HEK293 (cell line): ENCODE results near the gene KCNG3.

ENCODE experiments used
- CTCF ChIA-PET: fragments of 350-600 bp; formaldehyde crosslinking; extraction: SDS; loops from one replicate; lab custom pipeline; 2021; ENCODE audit warnings: antibody characterized with exemption; lab: Yijun Ruan, JAX
- POLR2A ChIA-PET: fragments of 300-600 bp; formaldehyde crosslinking; extraction: SDS; loops from one replicate; lab custom pipeline; 2020; ENCODE audit warnings: antibody characterized with exemption, inconsistent platforms; lab: Yijun Ruan, JAX
- H3K27ac ChIP-seq: fragments of 200-500 bp; sonication (Bioruptor generic); 2 replicates; pipeline ENCODE4 v1.5.1; 2014; ENCODE audit warnings: low read depth, low read length, control low read depth, inconsistent platforms; ENCODE audit errors: extremely low read depth
- H3K36me3 ChIP-seq, 2 experiments: fragments of 200-500 bp in 1 of 2; sonication (Bioruptor generic) in 1 of 2; 1 replicate in 1 of 2; 2 replicates in 1 of 2; pipeline ENCODE4 v1.5.1; 2014 to 2017; ENCODE audit warnings: inconsistent platforms in 2 of 2, low read length in 2 of 2; ENCODE audit not compliant: control insufficient read depth in 2 of 2, insufficient read depth in 1 of 2
- H3K4me1 ChIP-seq: fragments of 200-500 bp; sonication (Bioruptor generic); 2 replicates; pipeline ENCODE4 v1.5.1; 2014; ENCODE audit warnings: mild to moderate bottlenecking, low read length, inconsistent platforms; ENCODE audit not compliant: control insufficient read depth, insufficient read depth
- H3K4me3 ChIP-seq: 2 replicates; pipeline ENCODE4 v1.5.1; 2011; ENCODE audit warnings: low read depth, mild to moderate bottlenecking, control low read depth, low read length, moderate library complexity
- H3K9me3 ChIP-seq: fragments of 200-500 bp; sonication (Bioruptor generic); 2 replicates; pipeline ENCODE4 v1.5.1; 2014; ENCODE audit warnings: low read depth, low read length, inconsistent platforms; ENCODE audit not compliant: control insufficient read depth, insufficient read depth
- KLF16 ChIP-seq: fragments of 450-650 bp; formaldehyde crosslinking; IDR thresholded peaks from 2 replicates; pipeline ENCODE4 v1.5.1; 2017; ENCODE audit warnings: missing biosample characterization, missing genetic modification characterization
- RBAK ChIP-seq: fragments of 450-650 bp; formaldehyde crosslinking; IDR thresholded peaks from 2 replicates; pipeline ENCODE4 v1.5.1; 2016; ENCODE audit warnings: missing biosample characterization, missing genetic modification characterization
- ZBTB8A ChIP-seq: fragments of 450-650 bp; formaldehyde crosslinking; IDR thresholded peaks from 2 replicates; pipeline ENCODE4 v1.5.1; 2016; ENCODE audit warnings: missing biosample characterization, missing genetic modification characterization
- ZNF10 ChIP-seq: fragments of 450-650 bp; formaldehyde crosslinking; IDR thresholded peaks from 2 replicates; pipeline ENCODE4 v1.5.1; 2017; ENCODE audit warnings: missing biosample characterization, missing genetic modification characterization
- ZNF140 ChIP-seq: fragments of 450-650 bp; formaldehyde crosslinking; IDR thresholded peaks from 2 replicates; pipeline ENCODE4 v1.5.1; 2016; ENCODE audit warnings: missing biosample characterization, missing genetic modification characterization
- ZNF18 ChIP-seq: fragments of 450-650 bp; formaldehyde crosslinking; IDR thresholded peaks from 2 replicates; pipeline ENCODE4 v1.5.1; 2016; ENCODE audit warnings: missing biosample characterization, missing genetic modification characterization
- ZNF529 ChIP-seq: fragments of 450-650 bp; formaldehyde crosslinking; IDR thresholded peaks from 2 replicates; pipeline ENCODE4 v1.5.1; 2017; ENCODE audit warnings: missing genetic modification characterization, missing biosample characterization; ENCODE audit not compliant: insufficient replicate concordance
- ZNF701 ChIP-seq: fragments of 450-650 bp; formaldehyde crosslinking; IDR thresholded peaks from 2 replicates; pipeline ENCODE4 v1.5.1; 2016; ENCODE audit warnings: missing biosample characterization, missing genetic modification characterization
- ZNF776 ChIP-seq: fragments of 450-650 bp; formaldehyde crosslinking; IDR thresholded peaks from 2 replicates; pipeline ENCODE4 v1.5.0; 2017; ENCODE audit warnings: missing biosample characterization, missing genetic modification characterization, borderline replicate concordance
- ZSCAN5A ChIP-seq: fragments of 450-650 bp; formaldehyde crosslinking; IDR thresholded peaks from 2 replicates; pipeline ENCODE4 v1.5.1; 2016; ENCODE audit warnings: missing biosample characterization, missing genetic modification characterization
- TF ChIP-seq, protein P1 (sequence below): fragments of 450-650 bp; formaldehyde crosslinking; IDR thresholded peaks from 2 replicates; pipeline ENCODE4 v1.5.1; 2016; ENCODE audit warnings: missing biosample characterization, missing genetic modification characterization
- TF ChIP-seq, protein P2 (sequence below): fragments of 450-650 bp; formaldehyde crosslinking; IDR thresholded peaks from 2 replicates; pipeline ENCODE4 v1.5.1; 2016; ENCODE audit warnings: missing biosample characterization, missing genetic modification characterization
- TF ChIP-seq, protein P3 (sequence below): IDR thresholded peaks from 2 replicates; pipeline ENCODE4 v1.6.1; 2011; ENCODE audit warnings: mild to moderate bottlenecking, low read depth, low read length, borderline replicate concordance

KCNG3 gene

DNA sequence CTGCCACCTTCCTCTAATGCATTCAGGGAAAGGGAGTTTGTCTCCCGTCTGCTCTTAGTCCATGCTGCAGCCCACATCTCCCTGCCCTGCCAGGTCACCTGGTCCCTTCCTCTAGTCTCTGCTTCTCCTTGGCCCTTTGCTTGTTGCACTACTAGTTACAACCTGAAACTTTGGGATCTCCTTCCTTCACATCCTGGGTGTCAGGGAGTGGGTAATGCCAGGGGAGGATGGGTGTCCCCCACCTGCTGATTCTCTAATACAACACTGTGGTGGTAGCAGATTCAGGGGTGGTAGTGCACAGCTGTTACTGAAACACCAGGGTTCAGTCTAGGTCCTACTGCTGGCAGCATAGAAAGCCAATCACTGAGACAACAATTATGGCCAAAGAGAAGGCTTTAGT, 101.6 kb downstream of the KCNG3 start:
- H3K4me3 ChIP-seq = no peak overlapping the region
- CTCF ChIA-PET = interaction anchor here (1.0 kb wide), 1 partner anchor 13 kb away, joined by 4 read pairs; no protein-coding TSS in a partner anchor
- no peak for TF ChIP-seq ZNF10 (tag by site-specific recombination)
- TF ChIP-seq ZBTB8A (tag by site-specific recombination) = no peak
- no peak for TF ChIP-seq KLF16 (tag by site-specific recombination)
- no peak for TF ChIP-seq ZNF529 (tag by site-specific recombination)
- TF ChIP-seq, protein P1, sequence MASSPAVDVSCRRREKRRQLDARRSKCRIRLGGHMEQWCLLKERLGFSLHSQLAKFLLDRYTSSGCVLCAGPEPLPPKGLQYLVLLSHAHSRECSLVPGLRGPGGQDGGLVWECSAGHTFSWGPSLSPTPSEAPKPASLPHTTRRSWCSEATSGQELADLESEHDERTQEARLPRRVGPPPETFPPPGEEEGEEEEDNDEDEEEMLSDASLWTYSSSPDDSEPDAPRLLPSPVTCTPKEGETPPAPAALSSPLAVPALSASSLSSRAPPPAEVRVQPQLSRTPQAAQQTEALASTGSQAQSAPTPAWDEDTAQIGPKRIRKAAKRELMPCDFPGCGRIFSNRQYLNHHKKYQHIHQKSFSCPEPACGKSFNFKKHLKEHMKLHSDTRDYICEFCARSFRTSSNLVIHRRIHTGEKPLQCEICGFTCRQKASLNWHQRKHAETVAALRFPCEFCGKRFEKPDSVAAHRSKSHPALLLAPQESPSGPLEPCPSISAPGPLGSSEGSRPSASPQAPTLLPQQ = no peak
- TF ChIP-seq ZNF18 = no peak
- TF ChIP-seq ZNF140 (tag by site-specific recombination) = no peak
- TF ChIP-seq ZSCAN5A (tag by site-specific recombination) = no peak
- TF ChIP-seq, protein P2, sequence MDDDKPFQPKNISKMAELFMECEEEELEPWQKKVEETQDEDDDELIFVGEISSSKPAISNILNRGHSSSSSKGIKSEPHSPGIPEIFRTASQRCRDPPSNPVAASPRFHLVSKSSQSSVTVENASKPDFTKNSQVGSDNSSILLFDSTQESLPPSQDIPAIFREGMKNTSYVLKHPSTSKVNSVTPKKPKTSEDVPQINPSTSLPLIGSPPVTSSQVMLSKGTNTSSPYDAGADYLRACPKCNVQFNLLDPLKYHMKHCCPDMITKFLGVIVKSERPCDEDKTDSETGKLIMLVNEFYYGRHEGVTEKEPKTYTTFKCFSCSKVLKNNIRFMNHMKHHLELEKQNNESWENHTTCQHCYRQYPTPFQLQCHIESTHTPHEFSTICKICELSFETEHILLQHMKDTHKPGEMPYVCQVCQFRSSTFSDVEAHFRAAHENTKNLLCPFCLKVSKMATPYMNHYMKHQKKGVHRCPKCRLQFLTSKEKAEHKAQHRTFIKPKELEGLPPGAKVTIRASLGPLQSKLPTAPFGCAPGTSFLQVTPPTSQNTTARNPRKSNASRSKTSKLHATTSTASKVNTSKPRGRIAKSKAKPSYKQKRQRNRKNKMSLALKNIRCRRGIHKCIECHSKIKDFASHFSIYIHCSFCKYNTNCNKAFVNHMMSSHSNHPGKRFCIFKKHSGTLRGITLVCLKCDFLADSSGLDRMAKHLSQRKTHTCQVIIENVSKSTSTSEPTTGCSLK (tag by site-specific recombination) = no peak
- TF ChIP-seq, protein P3, sequence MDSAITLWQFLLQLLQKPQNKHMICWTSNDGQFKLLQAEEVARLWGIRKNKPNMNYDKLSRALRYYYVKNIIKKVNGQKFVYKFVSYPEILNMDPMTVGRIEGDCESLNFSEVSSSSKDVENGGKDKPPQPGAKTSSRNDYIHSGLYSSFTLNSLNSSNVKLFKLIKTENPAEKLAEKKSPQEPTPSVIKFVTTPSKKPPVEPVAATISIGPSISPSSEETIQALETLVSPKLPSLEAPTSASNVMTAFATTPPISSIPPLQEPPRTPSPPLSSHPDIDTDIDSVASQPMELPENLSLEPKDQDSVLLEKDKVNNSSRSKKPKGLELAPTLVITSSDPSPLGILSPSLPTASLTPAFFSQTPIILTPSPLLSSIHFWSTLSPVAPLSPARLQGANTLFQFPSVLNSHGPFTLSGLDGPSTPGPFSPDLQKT = no peak
- no peak for TF ChIP-seq ZNF701 (tag by site-specific recombination)
- TF ChIP-seq ZNF776 (tag by site-specific recombination) = no peak
- TF ChIP-seq RBAK = no peak
- TF ChIP-seq, all 188 proteins: peak for 0
- no peaks in the 10 kb centered on the region for H3K9me3 ChIP-seq
- POLR2A ChIA-PET = no interaction called here
- no peak overlapping the region for H3K27ac ChIP-seq
- no peaks in the 10 kb centered on the region for H3K36me3 ChIP-seq
- H3K4me1 ChIP-seq = no peaks in the 10 kb centered on the region
